Naive B cell (primary cell): ENCODE measurements around the gene ZNF789. TPM values are rescaled to one million over a fixed set of nuclear protein-coding genes. Genes with fewer than 3 reads are reported as not detected.
"Not testable (repeated sequence)": the region's sequence is repeated elsewhere in the genome, so short reads cannot be mapped to it uniquely, and the experiment has no call there.

Experiments used
- ATAC-seq, 2 donors: fragments of 150-1000 bp; cut with Tn5 transposase; 2 replicates each; pipeline ENCODE4 v1.10.0; 2021; ENCODE audit warnings: low read depth in 2 of 2, mild to moderate bottlenecking in 2 of 2, moderate library complexity in 2 of 2
- DNase-seq: peaks from one replicate; pipeline ENCODE4 v3.0.0; 2022
- H3K27ac Mint-ChIP-seq, 6 donors: one replicate each; pipeline ENCODE4 v1.8.0; 2020 to 2022; ENCODE audit warnings: mild to moderate bottlenecking in 6 of 6, mixed read lengths in 6 of 6, moderate library complexity in 5 of 6, inconsistent platforms in 2 of 6
- H3K27me3 Mint-ChIP-seq, 3 donors: one replicate each; pipeline ENCODE4 v1.8.0; 2021 to 2022; ENCODE audit warnings: mixed read lengths in 3 of 3, mild to moderate bottlenecking in 1 of 3
- H3K36me3 Mint-ChIP-seq, 2 donors: one replicate each; pipeline ENCODE4 v1.8.0; 2020 to 2022; ENCODE audit warnings: mixed read lengths in 2 of 2, inconsistent platforms in 1 of 2, mild to moderate bottlenecking in 1 of 2
- H3K4me1 Mint-ChIP-seq, 3 donors: one replicate each; pipeline ENCODE4 v1.8.0; 2020 to 2022; ENCODE audit warnings: mixed read lengths in 3 of 3, inconsistent platforms in 1 of 3, mild to moderate bottlenecking in 1 of 3, moderate library complexity in 1 of 3
- H3K4me3 Mint-ChIP-seq, 8 donors: one replicate each; pipeline ENCODE4 v1.8.0; 2020 to 2022; ENCODE audit warnings: mild to moderate bottlenecking in 8 of 8, mixed read lengths in 8 of 8, moderate library complexity in 8 of 8, inconsistent platforms in 2 of 8
- H3K9me3 Mint-ChIP-seq, 7 donors: one replicate each; pipeline ENCODE4 v1.8.0; 2020 to 2022; ENCODE audit warnings: mixed read lengths in 7 of 7, mild to moderate bottlenecking in 5 of 7, inconsistent platforms in 2 of 7, moderate library complexity in 1 of 7
- polyA plus RNA-seq, 6 donors: library from polyadenylated mRNA; unstranded; fragments of 300-500 nt; fragmentation: Illumina TruSeq; gene quantifications; one replicate each; pipeline ENCODE4 v1.2.3, GENCODE V29; 2021; ENCODE audit warnings: low read depth in 6 of 6

Gene ZNF789
- 1 to 10 TPM; 6.3 to 9.4 (median 7.0) TPM for polyA plus RNA-seq

- Mint-ChIP-seq H3K9me3 (no peaks in the 10 kb centered on the region), H3K4me1 (peaks cover 32 to 41% (median 34%) of the 10 kb centered on the region in 3 donors), H3K36me3 (peaks cover 0 to 8% of the 10 kb centered on the region in 2 donors), H3K4me3 (peak within 1 kb of the TSS; percentile 93 to 99 (median 98)), H3K27ac (peak within 1 kb of the TSS; percentile 94 to 98 (median 96)), H3K27me3 (peaks cover 0 to 4% (median 0%) of the 10 kb centered on the region in 3 donors)
- ATAC-seq, result peak; percentile 96
- peak; percentile 95 for DNase-seq
Observed at GRCh38 chr7:99472561-99473314, at the start of gene ZNF789. ZNF789 (plus strand) TSS chr7:99472890; CDS start chr7:99476457, 3,567 bp downstream.

- Mint-ChIP-seq H3K9me3 (no peaks in the 10 kb centered on the region), H3K27me3 (no peaks in the 10 kb centered on the region), H3K27ac (peak overlapping the region in 1 of 6 donors; percentile 24), H3K4me3 (no peak overlapping the region), H3K36me3 (no peaks in the 10 kb centered on the region), H3K4me1 (no peaks in the 10 kb centered on the region)
- DNase-seq, result no peak
- ATAC-seq, result no peak
Observed at GRCh38 chr7:99424932-99425730, 47.6 kb upstream of the ZNF789 start.

GRCh38 chr7:99428972-99429566, 43.6 kb upstream of the ZNF789 start:
- no peak overlapping the region for H3K4me3 Mint-ChIP-seq
- DNase-seq, result no peak
- no peak for ATAC-seq
- H3K9me3 Mint-ChIP-seq, result no peaks in the 10 kb centered on the region
- H3K27ac Mint-ChIP-seq, result no peak overlapping the region
- H3K27me3 Mint-ChIP-seq, result no peaks in the 10 kb centered on the region
- H3K4me1 Mint-ChIP-seq, result peaks cover 0 to 5% (median 0%) of the 10 kb centered on the region in 3 donors
- no peaks in the 10 kb centered on the region for H3K36me3 Mint-ChIP-seq

GRCh38 chr7:99429756-99430155, 42.9 kb upstream of the ZNF789 start:
- DNase-seq, result no peak
- H3K36me3 Mint-ChIP-seq, result no peaks in the 10 kb centered on the region
- H3K9me3 Mint-ChIP-seq, result no peaks in the 10 kb centered on the region
- ATAC-seq, result no peak
- H3K4me1 Mint-ChIP-seq, result peaks cover 0 to 5% (median 0%) of the 10 kb centered on the region in 3 donors
- no peak overlapping the region for H3K4me3 Mint-ChIP-seq
- no peak overlapping the region for H3K27ac Mint-ChIP-seq
- H3K27me3 Mint-ChIP-seq, result no peaks in the 10 kb centered on the region

- DNase-seq, H3K27me3 Mint-ChIP-seq, H3K4me3 Mint-ChIP-seq, H3K36me3 Mint-ChIP-seq, ATAC-seq, H3K9me3 Mint-ChIP-seq, H3K4me1 Mint-ChIP-seq: not testable (repeated sequence)
- peak overlapping the region in 1 of 6 donors; percentile 44 for H3K27ac Mint-ChIP-seq
Observed at GRCh38 chr7:99431756-99432540, 40.7 kb upstream of the ZNF789 start.

- Mint-ChIP-seq H3K4me1 (peaks cover 0 to 14% (median 12%) of the 10 kb centered on the region in 3 donors), H3K9me3 (no peaks in the 10 kb centered on the region), H3K4me3 (no peak overlapping the region), H3K27ac (no peak overlapping the region), H3K36me3 (no peaks in the 10 kb centered on the region), H3K27me3 (no peaks in the 10 kb centered on the region)
- ATAC-seq (no peak), DNase-seq (no peak)
Observed at GRCh38 chr7:99433158-99433557, 39.5 kb upstream of the ZNF789 start.

- Mint-ChIP-seq H3K27me3 (no peaks in the 10 kb centered on the region), H3K9me3 (no peaks in the 10 kb centered on the region), H3K36me3 (no peaks in the 10 kb centered on the region), H3K27ac (peak overlapping the region; percentile 20 to 97 (median 90)), H3K4me3 (peak overlapping the region; percentile 95 to 100 (median 98)), H3K4me1 (peaks cover 29 to 49% (median 39%) of the 10 kb centered on the region in 3 donors)
- ATAC-seq, result peak in 1 of 2 donors; percentile 17
- no peak for DNase-seq
Observed at GRCh38 chr7:99437946-99438572, 34.6 kb upstream of the ZNF789 start.

GRCh38 chr7:99438573-99439480, 33.9 kb upstream of the ZNF789 start, which contains the start of the genes CPSF4 and PTCD1:
CPSF4 (plus strand) TSS chr7:99438943; CDS start chr7:99439083, 140 bp downstream.
PTCD1 (minus strand) TSS chr7:99438798; CDS start chr7:99435242, 3,556 bp downstream.
- no peaks in the 10 kb centered on the region for H3K9me3 Mint-ChIP-seq
- no peaks in the 10 kb centered on the region for H3K36me3 Mint-ChIP-seq
- DNase-seq, result peak; percentile 86
- H3K4me3 Mint-ChIP-seq, result peak within 1 kb of the TSS; percentile 95 to 100 (median 98)
- peaks cover 32 to 50% (median 43%) of the 10 kb centered on the region in 3 donors for H3K4me1 Mint-ChIP-seq
- peak within 1 kb of the TSS; percentile 87 to 98 (median 96) for H3K27ac Mint-ChIP-seq
- H3K27me3 Mint-ChIP-seq, result no peaks in the 10 kb centered on the region
- peak; percentile 94 to 95 for ATAC-seq

- peaks cover 37 to 56% (median 51%) of the 10 kb centered on the region in 3 donors for H3K4me1 Mint-ChIP-seq
- H3K9me3 Mint-ChIP-seq, result no peaks in the 10 kb centered on the region
- no peak for DNase-seq
- no peaks in the 10 kb centered on the region for H3K27me3 Mint-ChIP-seq
- no peaks in the 10 kb centered on the region for H3K36me3 Mint-ChIP-seq
- peak overlapping the region in 3 of 6 donors; percentile 55 to 98 (median 65) for H3K27ac Mint-ChIP-seq
- H3K4me3 Mint-ChIP-seq, result peak overlapping the region; percentile 95 to 100 (median 98)
- ATAC-seq, result no peak
Observed at GRCh38 chr7:99440195-99440594, 32.5 kb upstream of the ZNF789 start.

GRCh38 chr7:99446096-99446495, 26.6 kb upstream of the ZNF789 start:
- ATAC-seq (no peak), DNase-seq (no peak)
- H3K4me3 Mint-ChIP-seq, result no peak overlapping the region
- H3K27me3 Mint-ChIP-seq, result no peaks in the 10 kb centered on the region
- H3K9me3 Mint-ChIP-seq, result no peaks in the 10 kb centered on the region
- peaks cover 21 to 25% (median 21%) of the 10 kb centered on the region in 3 donors for H3K4me1 Mint-ChIP-seq
- peak overlapping the region in 1 of 6 donors; percentile 55 for H3K27ac Mint-ChIP-seq
- no peaks in the 10 kb centered on the region for H3K36me3 Mint-ChIP-seq

- Mint-ChIP-seq H3K27me3 (no peaks in the 10 kb centered on the region), H3K27ac (peak overlapping the region in 1 of 6 donors; percentile 89), H3K9me3 (no peaks in the 10 kb centered on the region), H3K36me3 (no peaks in the 10 kb centered on the region), H3K4me1 (peaks cover 12 to 19% (median 13%) of the 10 kb centered on the region in 3 donors), H3K4me3 (no peak overlapping the region)
- DNase-seq (no peak), ATAC-seq (no peak)
Observed at GRCh38 chr7:99447943-99448342, 24.7 kb upstream of the ZNF789 start.
